HG03060 (cell line): ENCODE measurements around the gene CALCA.
"Not testable (repeated sequence)": the region's sequence is repeated elsewhere in the genome, so short reads cannot be mapped to it uniquely, and the experiment has no call there.

Experiments
- ATAC-seq: cut with Tn5 transposase; IDR thresholded peaks from one replicate; pipeline ENCODE4 v1.9.1; 2021; ENCODE audit warnings: low read depth, moderate number of reproducible peaks; ENCODE audit not compliant: unreplicated experiment

The CALCA gene, protein sequence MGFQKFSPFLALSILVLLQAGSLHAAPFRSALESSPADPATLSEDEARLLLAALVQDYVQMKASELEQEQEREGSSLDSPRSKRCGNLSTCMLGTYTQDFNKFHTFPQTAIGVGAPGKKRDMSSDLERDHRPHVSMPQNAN

GRCh38 chr11:14971865-14972580, at the start of gene CALCA:
TSS of gene CALCA (minus strand) at chr11:14972351. CDS start at chr11:14971192, 1,159 bp downstream.
- ATAC-seq: no peak

- ATAC-seq: no peak
Observed at GRCh38 chr11:15016200-15016599, 44.0 kb upstream of the CALCA start.

- no peak for ATAC-seq
Observed at GRCh38 chr11:15011776-15012345, 39.7 kb upstream of the CALCA start.

DNA sequence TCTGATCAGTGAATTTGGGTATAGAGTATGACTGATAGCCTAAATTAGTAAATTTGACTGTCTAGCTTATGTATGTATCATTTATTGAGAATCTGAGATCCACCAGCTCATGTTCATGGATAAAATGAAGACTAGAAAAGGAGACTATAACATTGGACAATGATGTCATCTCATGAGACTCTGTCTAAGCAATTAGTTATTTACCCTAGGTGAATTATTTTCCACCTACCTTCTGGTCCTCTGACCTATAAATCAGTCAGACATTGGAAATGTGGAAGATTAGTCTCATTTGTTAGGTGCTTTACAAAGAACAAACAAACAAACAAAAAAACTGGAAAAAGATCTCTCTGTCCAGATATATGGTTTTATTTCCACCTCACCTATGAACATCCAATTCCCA, 38.7 kb upstream of the CALCA start:
- no peak for ATAC-seq

DNA sequence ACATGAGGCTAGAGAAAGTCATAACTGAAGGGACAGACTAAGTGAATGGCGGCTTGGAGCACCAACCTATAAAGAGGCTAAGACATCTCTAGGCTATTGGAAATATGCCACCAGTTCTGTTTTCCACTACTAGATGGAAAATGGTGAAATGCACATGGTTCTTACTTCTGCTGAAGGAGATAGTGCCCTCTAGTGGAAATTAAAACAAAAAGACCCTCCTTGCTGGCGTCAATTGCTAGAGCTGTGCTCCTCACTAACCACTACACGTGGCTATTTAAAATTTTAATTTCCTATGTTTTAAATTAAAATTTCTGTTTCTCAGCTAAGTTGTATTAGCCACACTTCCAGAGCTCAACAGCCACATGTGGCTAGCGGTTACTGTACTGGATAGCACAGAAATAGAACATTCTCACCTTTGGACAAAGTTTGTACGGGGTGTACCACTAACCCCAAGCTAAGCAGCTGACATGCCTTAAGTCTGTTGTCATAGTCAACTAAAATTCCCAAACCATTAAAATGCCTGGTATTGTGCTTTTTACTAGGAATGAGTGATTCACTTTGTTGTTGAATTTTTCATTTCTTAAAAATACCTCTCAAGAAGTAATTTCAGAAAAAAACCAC, 34.1 kb upstream of the CALCA start:
- peak; percentile 47 for ATAC-seq

DNA sequence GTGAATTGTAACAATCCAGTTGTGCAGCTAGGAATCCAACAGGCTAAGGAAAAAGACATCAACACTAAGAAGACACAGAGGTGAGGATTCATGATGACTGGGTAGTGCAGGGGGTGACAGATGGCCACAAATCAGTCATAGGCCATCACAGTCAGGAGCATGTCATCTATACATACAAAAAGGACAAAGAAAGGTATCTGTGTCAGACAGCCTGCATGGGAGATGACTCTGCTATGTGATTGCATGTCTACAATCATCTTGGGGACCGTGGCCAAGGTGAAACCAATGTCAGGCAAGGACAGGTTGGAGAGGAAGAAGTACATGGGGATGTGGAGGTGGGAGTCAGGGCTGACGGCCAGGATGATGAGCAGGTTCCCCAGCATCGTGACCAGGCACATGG, 16.0 kb upstream of the CALCA start:
- ATAC-seq: not testable (repeated sequence)

GRCh38 chr11:14981507-14981906, 9.4 kb upstream of the CALCA start:
- ATAC-seq: no peak

GRCh38 chr11:14980854-14981253, 8.7 kb upstream of the CALCA start:
- no peak for ATAC-seq

GRCh38 chr11:14977101-14977880, 5.1 kb upstream of the CALCA start:
- ATAC-seq: no peak

DNA sequence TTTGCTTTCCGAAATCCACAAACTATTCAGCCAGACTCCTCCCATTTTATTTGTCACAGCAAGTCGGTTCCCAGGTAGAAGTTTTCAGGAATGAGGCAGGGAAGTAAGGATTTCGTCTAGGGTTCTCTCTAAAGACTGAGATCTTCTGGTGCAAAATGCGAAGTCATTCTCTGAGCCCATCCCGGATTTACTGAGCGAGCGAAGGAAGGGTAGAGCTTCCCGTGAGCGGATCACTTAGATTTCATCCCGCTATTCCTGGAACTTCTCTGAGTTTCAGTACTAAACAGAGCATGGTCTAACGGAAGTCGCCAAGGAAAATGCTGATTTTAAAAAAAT, 3.1 kb upstream of the CALCA start:
- no peak for ATAC-seq

DNA sequence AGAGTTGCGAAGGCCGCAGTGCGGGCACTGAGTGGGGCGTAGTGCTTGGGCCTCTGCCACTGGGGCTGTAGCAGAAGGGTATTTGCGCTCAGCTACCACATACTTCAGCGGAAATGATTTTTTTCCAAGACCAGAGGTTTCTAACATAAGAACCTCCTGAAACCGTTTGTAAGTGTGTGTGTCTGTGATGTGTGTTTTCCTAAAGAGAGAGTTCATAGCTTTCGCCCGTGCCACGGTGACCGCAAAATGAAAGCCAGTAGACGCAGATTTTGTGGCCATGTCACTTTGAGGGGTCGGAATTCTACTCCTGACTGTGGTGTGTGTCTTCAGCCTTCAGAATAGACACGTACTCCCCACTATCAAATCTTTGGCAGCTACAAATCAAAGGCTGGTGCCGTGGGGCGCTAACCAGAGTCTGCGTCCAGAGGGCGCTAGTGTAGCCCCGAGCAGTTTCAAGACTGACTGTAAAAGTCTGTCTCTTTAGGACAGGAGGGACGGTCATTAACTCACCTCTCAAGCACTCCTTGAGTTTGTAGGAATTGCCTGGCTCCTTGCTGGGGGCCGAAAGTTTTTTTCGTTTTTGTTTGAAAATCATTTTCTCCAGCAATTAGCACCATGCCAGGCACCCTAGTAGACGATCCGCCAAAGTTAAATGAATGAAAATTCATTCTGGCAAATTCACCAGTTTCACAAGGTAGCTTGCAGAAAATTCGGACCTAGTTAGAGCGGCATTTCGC, 2.5 kb upstream of the CALCA start:
- ATAC-seq: no peak

DNA sequence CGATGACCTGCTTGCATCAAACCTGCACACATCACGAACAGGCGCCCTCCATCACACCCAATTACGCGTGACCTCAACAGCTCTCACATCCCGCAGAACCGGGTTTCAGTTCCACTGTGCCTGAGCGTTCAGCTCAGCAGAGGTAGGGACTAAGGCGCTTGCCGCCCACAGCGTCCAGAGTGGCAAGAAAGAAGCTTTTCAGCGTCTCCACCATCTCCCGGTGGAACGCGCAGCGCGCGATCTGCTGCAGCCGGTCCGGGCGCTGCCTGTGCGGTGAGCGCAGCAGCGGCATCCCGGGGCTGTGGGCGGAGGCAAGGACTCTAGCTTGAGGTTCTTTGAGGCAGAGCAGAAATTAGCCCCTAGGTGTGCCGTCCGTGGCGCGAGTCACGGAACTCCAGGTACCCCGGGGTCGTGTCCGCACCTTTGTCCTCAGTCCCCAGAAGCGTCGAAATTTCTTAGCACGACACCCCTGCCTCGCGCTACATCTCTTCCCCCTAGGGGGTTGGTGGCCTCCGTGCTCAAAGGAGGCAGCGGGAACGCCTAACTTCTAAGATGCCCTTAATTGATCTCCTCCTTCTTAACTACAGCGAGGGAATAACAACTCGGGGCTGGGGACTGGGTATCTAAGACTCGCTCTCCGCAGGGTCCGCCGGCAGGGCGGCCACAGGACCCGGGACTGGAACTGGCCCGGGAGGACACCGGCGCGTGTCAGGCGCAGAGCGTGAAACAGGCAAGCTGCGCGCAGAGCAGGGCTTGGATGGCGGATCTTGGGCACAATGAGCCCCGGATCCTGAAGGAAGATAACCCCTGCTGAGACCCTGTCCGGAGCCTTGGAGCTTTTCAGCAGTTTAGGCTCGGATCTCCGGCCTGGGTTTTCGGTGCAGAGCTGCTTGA, 1.7 kb upstream of the CALCA start:
- ATAC-seq: no peak

GRCh38 chr11:14972581-14973495, 687 bp upstream of the CALCA start:
- no peak for ATAC-seq

GRCh38 chr11:14969901-14970323, 2.2 kb downstream of the CALCA start:
- peak; percentile 50 for ATAC-seq

DNA sequence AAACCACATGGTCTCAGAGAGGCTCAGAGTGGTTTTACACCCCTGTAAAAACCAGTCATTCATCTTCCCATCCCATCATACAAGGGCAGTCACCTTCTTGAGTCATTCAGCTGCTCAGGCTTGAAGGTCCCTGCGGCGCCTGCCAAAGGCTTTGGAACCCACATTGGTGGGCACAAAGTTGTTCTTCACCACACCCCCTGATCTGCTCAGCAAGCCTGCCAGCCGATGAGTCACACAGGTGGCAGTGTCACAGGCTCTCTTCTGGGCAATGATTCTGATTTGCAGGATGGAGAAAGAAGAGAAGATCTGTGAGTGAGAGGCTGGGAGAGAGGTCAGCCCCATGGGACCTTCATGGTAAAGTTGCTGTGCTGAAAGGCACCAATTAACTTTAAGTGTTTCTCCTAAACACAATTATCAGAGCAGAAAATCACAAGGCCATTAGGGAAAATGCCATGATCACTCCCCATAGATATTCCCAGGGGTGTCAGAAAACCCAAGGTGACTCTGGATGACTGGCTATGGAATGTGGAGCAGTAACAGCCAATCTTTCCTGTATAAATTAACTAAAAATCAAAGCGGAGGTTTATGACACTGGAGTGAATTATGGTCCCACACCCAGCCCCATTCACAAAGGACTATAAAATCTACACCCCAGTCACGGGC, 4.4 kb downstream of the CALCA start:
- no peak for ATAC-seq

- no peak for ATAC-seq
Observed at GRCh38 chr11:14956111-14956510, 16.0 kb downstream of the CALCA start.

DNA sequence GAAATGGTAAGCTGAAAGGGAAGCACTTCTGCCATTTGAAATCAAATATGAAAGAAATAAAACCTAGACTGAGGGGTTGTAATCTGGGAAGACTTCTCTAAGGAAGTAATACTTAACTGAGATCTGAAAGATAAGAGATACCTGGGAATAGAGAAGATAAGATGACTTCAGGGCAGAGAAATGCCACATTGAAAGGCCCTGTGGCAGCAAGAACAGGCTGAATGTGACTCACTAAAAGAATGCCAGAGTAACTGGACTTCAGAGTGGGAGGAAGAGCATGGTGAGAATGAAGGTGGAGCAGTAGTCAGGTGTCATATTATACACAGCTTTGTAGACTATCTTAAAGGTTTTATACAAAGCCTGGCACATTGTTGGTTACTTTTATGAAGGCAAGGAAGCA, 17.6 kb downstream of the CALCA start:
- no peak for ATAC-seq

DNA sequence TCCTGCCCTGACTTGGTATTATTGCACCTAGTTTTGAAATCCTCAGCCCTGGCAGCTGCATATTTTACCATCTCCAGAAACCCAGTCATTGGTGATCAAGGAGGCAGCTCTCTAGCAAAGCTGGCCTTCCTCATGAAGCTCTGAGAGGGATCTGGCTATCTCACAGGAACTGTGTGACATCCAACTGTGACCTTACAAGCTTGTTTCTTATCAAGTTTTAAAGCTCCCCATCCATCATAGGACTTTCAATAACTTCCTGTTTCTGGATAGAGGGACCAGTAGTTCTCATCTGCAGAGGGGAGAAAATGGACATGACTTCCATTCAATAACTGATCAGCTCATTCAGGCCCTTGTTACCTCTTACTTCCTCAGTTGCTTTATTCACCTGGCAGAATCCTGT, 18.2 kb downstream of the CALCA start:
- no peak for ATAC-seq
